K562 (cell line): Measurements from ENCODE around the gene ABHD16A. TPM values are rescaled to one million over a fixed set of nuclear protein-coding genes. Genes with fewer than 3 reads are reported as not detected.

Experiments used
- CTBP1 ChIP-seq: fragments of 450-650 bp; IDR thresholded peaks from 2 replicates; pipeline ENCODE4 v1.6.1; 2016; ENCODE audit warnings: borderline replicate concordance
- FOXJ3 ChIP-seq: sonication (generic); formaldehyde crosslinking; IDR thresholded peaks from 2 replicates; pipeline ENCODE4 v1.4.0; 2020; ENCODE audit warnings: mild to moderate bottlenecking, missing genetic modification reagents
- MTF1 ChIP-seq: fragments of 250-450 bp; sonication (Bioruptor Pico); IDR thresholded peaks from 2 replicates; pipeline ENCODE4 v1.9.0; 2021; ENCODE audit warnings: moderate library complexity, mild to moderate bottlenecking, inconsistent platforms, borderline replicate concordance
- NFATC3 ChIP-seq: fragments of 450-650 bp; IDR thresholded peaks from 2 replicates; pipeline ENCODE4 v1.6.1; 2017; ENCODE audit warnings: mild to moderate bottlenecking
- PCBP1 ChIP-seq: fragments of 200-400 bp; formaldehyde crosslinking; IDR thresholded peaks from 2 replicates; pipeline ENCODE4 v1.6.1; 2018; ENCODE audit warnings: mild to moderate bottlenecking, low read depth, low read length; ENCODE audit not compliant: poor library complexity, severe bottlenecking
- PHF21A ChIP-seq: fragments of 450-650 bp; IDR thresholded peaks from 2 replicates; pipeline ENCODE4 v1.6.1; 2017; ENCODE audit warnings: low read depth, borderline replicate concordance
- ZFPM2 ChIP-seq: fragments of 250-450 bp; sonication (Bioruptor Pico); IDR thresholded peaks from 2 replicates; pipeline ENCODE4 v1.5.1; 2022; ENCODE audit warnings: mild to moderate bottlenecking
- polyA plus RNA-seq, 8 experiments: library from polyadenylated mRNA; depleted of rRNA in 4 of 8; stranded (reverse) in 5 of 8; unstranded in 3 of 8; fragments of >200 nt; fragmentation: Nextera tagmentation in 2 of 8; fragmentation: Illumina TruSeq in 1 of 8; extraction: Ambion mirVana in 2 of 8; extraction: Trizol in 1 of 8; gene quantifications; 2 replicates each; pipeline versions ENCODE4 v1.2.1 to v1.2.3, GENCODE V29; 2011 to 2014; ENCODE audit warnings: inconsistent platforms in 1 of 8, missing spikeins in 1 of 8
- total RNA-seq, 7 experiments: library from RNA; depleted of rRNA in 6 of 7; stranded (reverse); fragments of >200 nt in 6 of 7; fragmentation: Illumina TruSeq in 2 of 7; extraction: Trizol in 2 of 7; gene quantifications; 2 replicates each; pipeline versions ENCODE4 v1.2.1 to v1.2.3, GENCODE V29; 2011 to 2021; ENCODE audit warnings: low replicate concordance in 1 of 7
- TF ChIP-seq, protein P1 (sequence below): fragments of 450-650 bp; IDR thresholded peaks from 2 replicates; pipeline ENCODE4 v1.6.1; 2016; ENCODE audit warnings: mild to moderate bottlenecking, moderate library complexity
- TF ChIP-seq, protein P2 (sequence below): IDR thresholded peaks from 3 replicates; pipeline ENCODE4 v1.6.1; 2011; ENCODE audit warnings: borderline replicate concordance, mild to moderate bottlenecking, moderate library complexity; ENCODE audit not compliant: insufficient read length; ENCODE audit errors: extremely low read depth
- TF ChIP-seq, protein P3 (sequence below), 2 experiments: fragments of 200-800 bp in 1 of 2; sonication (Bioruptor generic) in 1 of 2; sonication (generic) in 1 of 2; formaldehyde crosslinking in 1 of 2; IDR thresholded peaks in 1 of 2; conservative IDR thresholded peaks in 1 of 2; 2 replicates each; pipeline versions ENCODE4 v1.5.0 to v1.6.1; 2016 to 2020; ENCODE audit warnings: missing compliant biosample characterization in 1 of 2, missing genetic modification characterization in 1 of 2, missing genetic modification reagents in 1 of 2

The ABHD16A gene
- total and polyA plus RNA-seq, 9 of the 15 experiments (the other 6 are each of a cell fraction or from before 2014, with no cell fraction given) = 25.8 to 120 (median 81.6) TPM

DNA sequence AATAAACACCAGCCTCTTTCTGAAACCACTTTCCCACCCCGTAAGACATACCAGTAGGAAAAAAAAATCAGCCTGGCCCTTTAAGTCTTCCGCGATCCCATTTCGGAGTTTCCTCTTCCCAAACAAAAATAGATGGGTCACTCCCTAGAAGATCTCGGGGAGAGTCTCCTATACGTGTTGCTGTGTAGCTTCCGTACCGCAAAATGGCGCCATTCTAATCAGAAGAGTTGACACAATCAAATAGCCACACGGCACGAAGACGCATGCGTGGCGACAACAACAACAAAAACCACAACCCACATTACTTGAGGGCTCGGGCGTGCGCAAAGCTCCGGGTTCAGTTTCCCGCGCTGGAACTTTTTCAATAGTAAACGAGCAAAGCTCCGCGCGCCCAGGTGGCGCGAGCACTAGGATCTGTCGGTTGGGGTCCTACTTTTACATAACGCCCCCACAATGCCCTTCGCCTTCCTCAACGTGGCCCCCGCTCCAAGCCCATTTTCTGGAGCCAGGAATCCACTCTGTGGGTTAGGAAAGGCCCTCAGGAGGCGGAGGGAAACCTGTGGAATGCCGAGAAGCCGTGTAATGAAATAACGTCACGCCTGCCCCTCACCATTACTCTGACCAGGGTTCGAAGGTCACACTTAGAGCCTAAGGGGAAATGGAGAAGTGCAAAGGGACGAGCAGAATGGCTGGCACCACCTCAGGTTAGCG lies 38.2 kb downstream of the ABHD16A start, which contains the start of gene GPANK1 (continued):
- TF ChIP-seq, protein P1, sequence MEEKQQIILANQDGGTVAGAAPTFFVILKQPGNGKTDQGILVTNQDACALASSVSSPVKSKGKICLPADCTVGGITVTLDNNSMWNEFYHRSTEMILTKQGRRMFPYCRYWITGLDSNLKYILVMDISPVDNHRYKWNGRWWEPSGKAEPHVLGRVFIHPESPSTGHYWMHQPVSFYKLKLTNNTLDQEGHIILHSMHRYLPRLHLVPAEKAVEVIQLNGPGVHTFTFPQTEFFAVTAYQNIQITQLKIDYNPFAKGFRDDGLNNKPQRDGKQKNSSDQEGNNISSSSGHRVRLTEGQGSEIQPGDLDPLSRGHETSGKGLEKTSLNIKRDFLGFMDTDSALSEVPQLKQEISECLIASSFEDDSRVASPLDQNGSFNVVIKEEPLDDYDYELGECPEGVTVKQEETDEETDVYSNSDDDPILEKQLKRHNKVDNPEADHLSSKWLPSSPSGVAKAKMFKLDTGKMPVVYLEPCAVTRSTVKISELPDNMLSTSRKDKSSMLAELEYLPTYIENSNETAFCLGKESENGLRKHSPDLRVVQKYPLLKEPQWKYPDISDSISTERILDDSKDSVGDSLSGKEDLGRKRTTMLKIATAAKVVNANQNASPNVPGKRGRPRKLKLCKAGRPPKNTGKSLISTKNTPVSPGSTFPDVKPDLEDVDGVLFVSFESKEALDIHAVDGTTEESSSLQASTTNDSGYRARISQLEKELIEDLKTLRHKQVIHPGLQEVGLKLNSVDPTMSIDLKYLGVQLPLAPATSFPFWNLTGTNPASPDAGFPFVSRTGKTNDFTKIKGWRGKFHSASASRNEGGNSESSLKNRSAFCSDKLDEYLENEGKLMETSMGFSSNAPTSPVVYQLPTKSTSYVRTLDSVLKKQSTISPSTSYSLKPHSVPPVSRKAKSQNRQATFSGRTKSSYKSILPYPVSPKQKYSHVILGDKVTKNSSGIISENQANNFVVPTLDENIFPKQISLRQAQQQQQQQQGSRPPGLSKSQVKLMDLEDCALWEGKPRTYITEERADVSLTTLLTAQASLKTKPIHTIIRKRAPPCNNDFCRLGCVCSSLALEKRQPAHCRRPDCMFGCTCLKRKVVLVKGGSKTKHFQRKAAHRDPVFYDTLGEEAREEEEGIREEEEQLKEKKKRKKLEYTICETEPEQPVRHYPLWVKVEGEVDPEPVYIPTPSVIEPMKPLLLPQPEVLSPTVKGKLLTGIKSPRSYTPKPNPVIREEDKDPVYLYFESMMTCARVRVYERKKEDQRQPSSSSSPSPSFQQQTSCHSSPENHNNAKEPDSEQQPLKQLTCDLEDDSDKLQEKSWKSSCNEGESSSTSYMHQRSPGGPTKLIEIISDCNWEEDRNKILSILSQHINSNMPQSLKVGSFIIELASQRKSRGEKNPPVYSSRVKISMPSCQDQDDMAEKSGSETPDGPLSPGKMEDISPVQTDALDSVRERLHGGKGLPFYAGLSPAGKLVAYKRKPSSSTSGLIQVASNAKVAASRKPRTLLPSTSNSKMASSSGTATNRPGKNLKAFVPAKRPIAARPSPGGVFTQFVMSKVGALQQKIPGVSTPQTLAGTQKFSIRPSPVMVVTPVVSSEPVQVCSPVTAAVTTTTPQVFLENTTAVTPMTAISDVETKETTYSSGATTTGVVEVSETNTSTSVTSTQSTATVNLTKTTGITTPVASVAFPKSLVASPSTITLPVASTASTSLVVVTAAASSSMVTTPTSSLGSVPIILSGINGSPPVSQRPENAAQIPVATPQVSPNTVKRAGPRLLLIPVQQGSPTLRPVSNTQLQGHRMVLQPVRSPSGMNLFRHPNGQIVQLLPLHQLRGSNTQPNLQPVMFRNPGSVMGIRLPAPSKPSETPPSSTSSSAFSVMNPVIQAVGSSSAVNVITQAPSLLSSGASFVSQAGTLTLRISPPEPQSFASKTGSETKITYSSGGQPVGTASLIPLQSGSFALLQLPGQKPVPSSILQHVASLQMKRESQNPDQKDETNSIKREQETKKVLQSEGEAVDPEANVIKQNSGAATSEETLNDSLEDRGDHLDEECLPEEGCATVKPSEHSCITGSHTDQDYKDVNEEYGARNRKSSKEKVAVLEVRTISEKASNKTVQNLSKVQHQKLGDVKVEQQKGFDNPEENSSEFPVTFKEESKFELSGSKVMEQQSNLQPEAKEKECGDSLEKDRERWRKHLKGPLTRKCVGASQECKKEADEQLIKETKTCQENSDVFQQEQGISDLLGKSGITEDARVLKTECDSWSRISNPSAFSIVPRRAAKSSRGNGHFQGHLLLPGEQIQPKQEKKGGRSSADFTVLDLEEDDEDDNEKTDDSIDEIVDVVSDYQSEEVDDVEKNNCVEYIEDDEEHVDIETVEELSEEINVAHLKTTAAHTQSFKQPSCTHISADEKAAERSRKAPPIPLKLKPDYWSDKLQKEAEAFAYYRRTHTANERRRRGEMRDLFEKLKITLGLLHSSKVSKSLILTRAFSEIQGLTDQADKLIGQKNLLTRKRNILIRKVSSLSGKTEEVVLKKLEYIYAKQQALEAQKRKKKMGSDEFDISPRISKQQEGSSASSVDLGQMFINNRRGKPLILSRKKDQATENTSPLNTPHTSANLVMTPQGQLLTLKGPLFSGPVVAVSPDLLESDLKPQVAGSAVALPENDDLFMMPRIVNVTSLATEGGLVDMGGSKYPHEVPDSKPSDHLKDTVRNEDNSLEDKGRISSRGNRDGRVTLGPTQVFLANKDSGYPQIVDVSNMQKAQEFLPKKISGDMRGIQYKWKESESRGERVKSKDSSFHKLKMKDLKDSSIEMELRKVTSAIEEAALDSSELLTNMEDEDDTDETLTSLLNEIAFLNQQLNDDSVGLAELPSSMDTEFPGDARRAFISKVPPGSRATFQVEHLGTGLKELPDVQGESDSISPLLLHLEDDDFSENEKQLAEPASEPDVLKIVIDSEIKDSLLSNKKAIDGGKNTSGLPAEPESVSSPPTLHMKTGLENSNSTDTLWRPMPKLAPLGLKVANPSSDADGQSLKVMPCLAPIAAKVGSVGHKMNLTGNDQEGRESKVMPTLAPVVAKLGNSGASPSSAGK = no peak
- no peak; the same call in 1 of the 2 replicates for TF ChIP-seq FOXJ3 (CRISPR knock-in tag)
- TF ChIP-seq, protein P2, sequence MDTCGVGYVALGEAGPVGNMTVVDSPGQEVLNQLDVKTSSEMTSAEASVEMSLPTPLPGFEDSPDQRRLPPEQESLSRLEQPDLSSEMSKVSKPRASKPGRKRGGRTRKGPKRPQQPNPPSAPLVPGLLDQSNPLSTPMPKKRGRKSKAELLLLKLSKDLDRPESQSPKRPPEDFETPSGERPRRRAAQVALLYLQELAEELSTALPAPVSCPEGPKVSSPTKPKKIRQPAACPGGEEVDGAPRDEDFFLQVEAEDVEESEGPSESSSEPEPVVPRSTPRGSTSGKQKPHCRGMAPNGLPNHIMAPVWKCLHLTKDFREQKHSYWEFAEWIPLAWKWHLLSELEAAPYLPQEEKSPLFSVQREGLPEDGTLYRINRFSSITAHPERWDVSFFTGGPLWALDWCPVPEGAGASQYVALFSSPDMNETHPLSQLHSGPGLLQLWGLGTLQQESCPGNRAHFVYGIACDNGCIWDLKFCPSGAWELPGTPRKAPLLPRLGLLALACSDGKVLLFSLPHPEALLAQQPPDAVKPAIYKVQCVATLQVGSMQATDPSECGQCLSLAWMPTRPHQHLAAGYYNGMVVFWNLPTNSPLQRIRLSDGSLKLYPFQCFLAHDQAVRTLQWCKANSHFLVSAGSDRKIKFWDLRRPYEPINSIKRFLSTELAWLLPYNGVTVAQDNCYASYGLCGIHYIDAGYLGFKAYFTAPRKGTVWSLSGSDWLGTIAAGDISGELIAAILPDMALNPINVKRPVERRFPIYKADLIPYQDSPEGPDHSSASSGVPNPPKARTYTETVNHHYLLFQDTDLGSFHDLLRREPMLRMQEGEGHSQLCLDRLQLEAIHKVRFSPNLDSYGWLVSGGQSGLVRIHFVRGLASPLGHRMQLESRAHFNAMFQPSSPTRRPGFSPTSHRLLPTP = no peak
- no peak for TF ChIP-seq CTBP1
- no peak for TF ChIP-seq PCBP1
- TF ChIP-seq ZFPM2 (CRISPR knock-in tag) = 0 out of 2 replicates have a peak, but pooled peaks have one; percentile 4
- TF ChIP-seq NFATC3 = peak; percentile 57; the same call in 1 of the 2 replicates
- TF ChIP-seq PHF21A = no peak
- peak; percentile 73 for TF ChIP-seq MTF1 (CRISPR knock-in tag)
- TF ChIP-seq, protein P3, sequence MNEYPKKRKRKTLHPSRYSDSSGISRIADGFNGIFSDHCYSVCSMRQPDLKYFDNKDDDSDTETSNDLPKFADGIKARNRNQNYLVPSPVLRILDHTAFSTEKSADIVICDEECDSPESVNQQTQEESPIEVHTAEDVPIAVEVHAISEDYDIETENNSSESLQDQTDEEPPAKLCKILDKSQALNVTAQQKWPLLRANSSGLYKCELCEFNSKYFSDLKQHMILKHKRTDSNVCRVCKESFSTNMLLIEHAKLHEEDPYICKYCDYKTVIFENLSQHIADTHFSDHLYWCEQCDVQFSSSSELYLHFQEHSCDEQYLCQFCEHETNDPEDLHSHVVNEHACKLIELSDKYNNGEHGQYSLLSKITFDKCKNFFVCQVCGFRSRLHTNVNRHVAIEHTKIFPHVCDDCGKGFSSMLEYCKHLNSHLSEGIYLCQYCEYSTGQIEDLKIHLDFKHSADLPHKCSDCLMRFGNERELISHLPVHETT (CRISPR knock-in tag; conservative IDR thresholded peaks at IDR 0.05 in 1 of 2, IDR thresholded peaks at IDR 0.05 in 1 of 2) = no peak
